ENCODE results near the gene ZMYM4.

The ZMYM4 gene

GRCh38 chr1:35470977-35471613 lies 202.6 kb downstream of the ZMYM4 start:
- no peaks in the 10 kb centered on the region for H3K27me3 ChIP-seq (ENCODE audit: control insufficient read depth, insufficient read depth, low read length)
- H3K9me3 ChIP-seq (ENCODE audit: control insufficient read depth, insufficient read depth, low read length): no peaks in the 10 kb centered on the region
- peaks cover 3% of the 10 kb centered on the region for H3K4me1 ChIP-seq (ENCODE audit: control insufficient read depth, insufficient read depth, low read length)
- no peak overlapping the region for H3K9ac ChIP-seq (ENCODE audit: low read depth, low read length)
- peaks cover 7% of the 10 kb centered on the region for H3K36me3 ChIP-seq (ENCODE audit: control insufficient read depth, insufficient read depth, low read length)
- no peak overlapping the region for H3K4me3 ChIP-seq (ENCODE audit: low read depth, low read length)

Measured in iPS-15b (cell line).